Astrocyte of the cerebellum (primary cell): ENCODE data around the gene MRPL18.
"Not testable (repeated sequence)": the region's sequence is repeated elsewhere in the genome, so short reads cannot be mapped to it uniquely, and the experiment has no call there.

Source experiments
- DNase-seq: peaks from one replicate; pipeline ENCODE4 v3.0.0-alpha.2; 2011; ENCODE audit warnings: low read depth
- H3K4me3 ChIP-seq: 2 replicates; pipeline ENCODE4 v1.5.1; 2011; ENCODE audit warnings: mild to moderate bottlenecking, low read depth, low read length, moderate library complexity
- in situ Hi-C: cut with HindIII; loops from 2 replicates; pipeline ENCODE4 v1.10.0; 2017; ENCODE audit warnings: low sequenced_read_pairs
- TF ChIP-seq, protein P1 (sequence below): IDR thresholded peaks from 2 replicates; pipeline ENCODE4 v1.5.1; 2012; ENCODE audit warnings: low read length, low read depth, moderate library complexity, mild to moderate bottlenecking; ENCODE audit errors: missing control alignments

The MRPL18 gene

DNA sequence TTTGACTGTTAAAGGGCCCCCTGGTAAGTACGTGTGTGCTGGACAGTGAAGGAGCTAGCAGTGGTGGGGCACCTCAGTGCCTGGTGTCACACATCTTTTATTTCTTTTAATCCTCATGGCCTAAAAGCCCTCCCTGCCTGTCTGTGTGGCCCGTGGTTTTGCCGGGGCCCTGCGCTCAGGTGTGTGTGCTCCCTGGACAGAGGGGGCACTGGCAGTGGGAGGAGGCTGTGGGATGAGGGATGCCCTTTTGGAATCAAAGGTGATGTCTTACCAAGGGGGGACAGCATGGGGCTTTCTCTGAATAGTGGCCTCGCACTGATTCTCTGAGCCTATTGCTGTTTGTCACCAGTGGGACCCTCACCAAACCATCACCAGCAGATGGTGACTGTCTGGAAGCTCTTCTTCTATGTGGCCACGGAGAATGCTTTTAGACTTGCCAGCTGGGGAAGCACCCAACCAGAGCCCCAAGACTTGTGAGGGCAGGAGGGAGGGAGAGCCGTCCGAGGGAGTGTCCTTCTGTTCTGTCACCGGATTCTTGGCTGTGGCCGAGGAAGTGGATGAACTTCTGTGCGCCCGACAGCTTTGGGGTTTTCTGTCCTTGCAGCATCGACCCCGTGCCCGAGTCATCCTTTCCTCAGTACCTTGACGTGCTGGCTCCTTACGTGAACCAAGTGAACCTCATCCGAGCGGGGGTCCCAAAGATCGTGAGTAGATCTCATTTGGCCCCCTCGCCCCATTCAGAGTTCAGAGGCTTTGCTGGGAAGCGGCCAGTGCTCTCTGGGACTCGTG lies 27.9 kb downstream of the MRPL18 start:
- in situ Hi-C loops: no loop called here
- TF ChIP-seq, protein P1, sequence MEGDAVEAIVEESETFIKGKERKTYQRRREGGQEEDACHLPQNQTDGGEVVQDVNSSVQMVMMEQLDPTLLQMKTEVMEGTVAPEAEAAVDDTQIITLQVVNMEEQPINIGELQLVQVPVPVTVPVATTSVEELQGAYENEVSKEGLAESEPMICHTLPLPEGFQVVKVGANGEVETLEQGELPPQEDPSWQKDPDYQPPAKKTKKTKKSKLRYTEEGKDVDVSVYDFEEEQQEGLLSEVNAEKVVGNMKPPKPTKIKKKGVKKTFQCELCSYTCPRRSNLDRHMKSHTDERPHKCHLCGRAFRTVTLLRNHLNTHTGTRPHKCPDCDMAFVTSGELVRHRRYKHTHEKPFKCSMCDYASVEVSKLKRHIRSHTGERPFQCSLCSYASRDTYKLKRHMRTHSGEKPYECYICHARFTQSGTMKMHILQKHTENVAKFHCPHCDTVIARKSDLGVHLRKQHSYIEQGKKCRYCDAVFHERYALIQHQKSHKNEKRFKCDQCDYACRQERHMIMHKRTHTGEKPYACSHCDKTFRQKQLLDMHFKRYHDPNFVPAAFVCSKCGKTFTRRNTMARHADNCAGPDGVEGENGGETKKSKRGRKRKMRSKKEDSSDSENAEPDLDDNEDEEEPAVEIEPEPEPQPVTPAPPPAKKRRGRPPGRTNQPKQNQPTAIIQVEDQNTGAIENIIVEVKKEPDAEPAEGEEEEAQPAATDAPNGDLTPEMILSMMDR: no peak

GRCh38 chr6:159819098-159819497 lies 28.8 kb downstream of the MRPL18 start:
- no peak overlapping the region for H3K4me3 ChIP-seq
- TF ChIP-seq, protein P1: no peak
- in situ Hi-C loops: no loop called here
- DNase-seq: no peak

More for the DNA sequence above, 27.9 kb downstream of the MRPL18 start:
- no peak for DNase-seq
- H3K4me3 ChIP-seq: no peak overlapping the region

DNA sequence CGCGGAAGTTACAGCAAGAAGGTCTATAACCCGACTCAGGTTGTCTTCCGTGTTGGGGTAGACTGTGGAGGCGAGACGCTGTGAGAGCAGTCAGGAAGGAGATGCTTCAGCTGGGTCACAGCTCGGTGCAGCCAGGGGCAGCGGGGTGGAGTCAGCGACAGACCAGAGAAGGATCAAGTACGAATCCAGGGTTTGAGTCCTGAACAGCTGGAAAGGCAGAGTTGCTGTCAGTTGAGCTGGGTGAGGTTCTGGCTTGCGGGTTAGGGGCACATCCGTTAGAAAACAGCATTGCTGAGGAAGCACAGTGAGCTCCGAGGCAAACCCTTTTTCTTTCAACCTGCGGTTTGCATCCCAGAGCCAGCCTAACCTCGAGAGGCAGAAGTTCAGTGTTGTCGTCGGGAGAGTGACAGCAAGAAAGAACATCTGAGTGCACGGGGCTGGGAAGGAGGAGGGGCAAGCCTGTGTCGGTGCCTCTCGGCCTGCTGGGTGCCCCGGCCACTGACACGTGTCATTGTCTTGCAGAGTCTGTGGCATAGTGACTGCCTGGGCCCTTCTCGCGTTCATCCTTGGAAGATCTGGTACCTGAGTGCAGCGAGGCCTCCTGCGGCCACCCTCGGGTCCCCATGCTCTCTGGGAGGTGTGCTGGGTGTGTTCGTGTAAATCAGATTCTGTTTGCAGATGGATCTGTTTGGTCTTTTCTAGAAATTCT lies 29.8 kb downstream of the MRPL18 start:
- in situ Hi-C loops: no loop called here
- TF ChIP-seq, protein P1: no peak

GRCh38 chr6:159821122-159821521 lies 30.9 kb downstream of the MRPL18 start:
- DNase-seq: no peak
- TF ChIP-seq, protein P1: no peak
- in situ Hi-C loops: no loop called here
- no peak overlapping the region for H3K4me3 ChIP-seq

More for the DNA sequence above, 29.8 kb downstream of the MRPL18 start:
- no peak overlapping the region for H3K4me3 ChIP-seq
- DNase-seq: no peak

GRCh38 chr6:159821726-159822125 lies 31.5 kb downstream of the MRPL18 start:
- no peak overlapping the region for H3K4me3 ChIP-seq
- no peak for DNase-seq
- TF ChIP-seq, protein P1: no peak
- in situ Hi-C loops: no loop called here

DNA sequence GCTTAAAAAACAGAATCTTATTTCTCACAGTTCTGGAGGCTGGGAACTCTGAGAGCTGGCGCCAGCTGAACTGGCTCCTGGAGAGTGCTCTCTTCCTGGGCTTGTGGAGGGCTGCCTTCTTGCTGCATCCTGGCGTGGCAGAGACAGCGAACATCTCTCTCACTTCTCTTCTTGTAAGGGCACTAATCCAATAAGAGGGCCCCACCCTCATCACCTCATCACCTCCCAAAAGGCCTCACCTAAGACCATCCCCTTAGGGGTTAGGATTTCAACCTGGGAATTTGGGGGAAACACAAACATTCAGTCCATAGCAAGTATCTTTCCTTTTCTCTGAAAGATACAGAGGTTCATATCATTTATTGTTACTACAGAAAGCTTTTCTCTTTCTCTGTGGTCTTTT lies 33.7 kb downstream of the MRPL18 start:
- DNase-seq: no peak
- TF ChIP-seq, protein P1: no peak
- in situ Hi-C loops: no loop called here
- H3K4me3 ChIP-seq: no peak overlapping the region

DNA sequence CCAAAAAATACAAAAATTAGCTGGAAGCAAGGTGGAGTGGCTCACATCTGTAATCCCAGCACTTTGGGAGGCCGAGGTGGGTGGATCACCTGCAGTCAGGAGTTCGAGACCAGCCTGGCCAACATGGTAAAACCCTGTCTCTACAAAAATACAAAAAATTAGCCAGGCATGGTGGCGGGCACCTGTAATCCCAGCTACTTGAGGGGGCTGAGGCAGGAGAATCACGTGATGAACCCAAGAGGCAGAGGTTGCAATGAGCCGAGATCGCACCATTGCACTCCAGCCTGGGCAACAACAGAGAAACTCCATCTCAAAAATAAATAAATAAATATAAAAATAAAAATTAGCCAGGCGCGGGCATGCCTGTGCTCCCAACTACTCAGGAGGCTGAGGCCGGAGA lies 34.4 kb downstream of the MRPL18 start:
- DNase-seq, in situ Hi-C loops, H3K4me3 ChIP-seq: not testable (repeated sequence)
